Globus pallidus (tissue), 1 donor: ENCODE measurements around the gene CCRL2.
A peak's percentile ranks its signal among the peaks of the same experiment; 100 is the strongest.

Experiments used
- DNase-seq: peaks from one replicate; pipeline ENCODE4 v3.0.0-alpha.2; 2015; ENCODE audit warnings: low spot score

The CCRL2 gene

GRCh38 chr3:46406788-46407611 is at the start of gene CCRL2, which contains the start of gene CCR5AS:
CCRL2 (plus strand) TSS chr3:46407259; CDS start chr3:46408080, 821 bp downstream.
CCR5AS (minus strand) TSS chr3:46407066.
- DNase-seq, result peak; percentile 51

GRCh38 chr3:46358466-46358865 is 48.6 kb upstream of the CCRL2 start:
- no peak for DNase-seq

- peak; percentile 72 for DNase-seq
Measured at GRCh38 chr3:46359733-46360493, 47.1 kb upstream of the CCRL2 start.

GRCh38 chr3:46360907-46361306 is 46.2 kb upstream of the CCRL2 start:
- no peak for DNase-seq

- DNase-seq, result no peak
Measured at GRCh38 chr3:46361408-46362283, 45.4 kb upstream of the CCRL2 start.

GRCh38 chr3:46365041-46365440 is 42.0 kb upstream of the CCRL2 start:
- no peak for DNase-seq

- no peak for DNase-seq
Measured at GRCh38 chr3:46365737-46366524, 41.1 kb upstream of the CCRL2 start.

- DNase-seq, result no peak
Measured at GRCh38 chr3:46367811-46368210, 39.2 kb upstream of the CCRL2 start.

- peak; percentile 70 for DNase-seq
Measured at GRCh38 chr3:46368569-46368968, 38.5 kb upstream of the CCRL2 start.

- no peak for DNase-seq
Measured at GRCh38 chr3:46369151-46369550, 37.9 kb upstream of the CCRL2 start.

- no peak for DNase-seq
Measured at GRCh38 chr3:46369675-46370132, 37.4 kb upstream of the CCRL2 start.

- DNase-seq, result no peak
Measured at GRCh38 chr3:46370839-46371518, 36.1 kb upstream of the CCRL2 start, which contains the start of gene CCR5. CCR5 (plus strand) TSS chr3:46370946; CDS start chr3:46372903, 1,957 bp downstream.

- DNase-seq, result no peak
Measured at GRCh38 chr3:46371519-46372340, 35.3 kb upstream of the CCRL2 start.

GRCh38 chr3:46372492-46373359 is 34.3 kb upstream of the CCRL2 start:
- no peak for DNase-seq

GRCh38 chr3:46374755-46375154 is 32.3 kb upstream of the CCRL2 start:
- no peak for DNase-seq

GRCh38 chr3:46375218-46375617 is 31.8 kb upstream of the CCRL2 start:
- no peak for DNase-seq

GRCh38 chr3:46375814-46376213 is 31.2 kb upstream of the CCRL2 start:
- DNase-seq, result no peak

GRCh38 chr3:46378426-46378942 is 28.6 kb upstream of the CCRL2 start:
- peak; percentile 57 for DNase-seq
